Rectal smooth muscle tissue (tissue), 1 donor: ENCODE measurements around the gene WNK1.

Experiments
- H3K27ac ChIP-seq: one replicate; pipeline ENCODE4 v1.7.0; 2013; ENCODE audit warnings: low read depth, low read length, inconsistent platforms
- H3K27me3 ChIP-seq: one replicate; pipeline ENCODE4 v1.7.0; 2013; ENCODE audit warnings: low read length; ENCODE audit not compliant: control insufficient read depth, insufficient read depth
- H3K36me3 ChIP-seq: one replicate; pipeline ENCODE4 v1.7.0; 2013; ENCODE audit warnings: low read length; ENCODE audit not compliant: control insufficient read depth, insufficient read depth
- H3K4me1 ChIP-seq: one replicate; pipeline ENCODE4 v1.7.0; 2013; ENCODE audit warnings: low read length; ENCODE audit not compliant: control insufficient read depth, insufficient read depth
- H3K4me3 ChIP-seq: one replicate; pipeline ENCODE4 v1.7.0; 2013; ENCODE audit warnings: low read length
- H3K9ac ChIP-seq: one replicate; pipeline ENCODE4 v1.7.0; 2013; ENCODE audit warnings: low read length

WNK1 gene

GRCh38 chr12:868722-869121 is 116.3 kb downstream of the WNK1 start:
- Histone ChIP-seq H3K27me3 (no peaks in the 10 kb centered on the region), H3K27ac (no peak overlapping the region), H3K4me1 (no peaks in the 10 kb centered on the region), H3K36me3 (peaks cover 14% of the 10 kb centered on the region), H3K4me3 (no peak overlapping the region), H3K9ac (no peak overlapping the region)

GRCh38 chr12:870378-870777 is 118.0 kb downstream of the WNK1 start:
- H3K36me3 ChIP-seq: peaks cover 14% of the 10 kb centered on the region
- no peak overlapping the region for H3K9ac ChIP-seq
- H3K27ac ChIP-seq: no peak overlapping the region
- no peaks in the 10 kb centered on the region for H3K27me3 ChIP-seq
- H3K4me3 ChIP-seq: no peak overlapping the region
- H3K4me1 ChIP-seq: no peaks in the 10 kb centered on the region

GRCh38 chr12:873954-874353 is 121.6 kb downstream of the WNK1 start:
- no peak overlapping the region for H3K27ac ChIP-seq

GRCh38 chr12:879641-880040 is 127.3 kb downstream of the WNK1 start:
- no peak overlapping the region for H3K27ac ChIP-seq
- H3K4me1 ChIP-seq: no peaks in the 10 kb centered on the region
- no peak overlapping the region for H3K9ac ChIP-seq
- H3K36me3 ChIP-seq: peaks cover 26% of the 10 kb centered on the region
- no peak overlapping the region for H3K4me3 ChIP-seq
- no peaks in the 10 kb centered on the region for H3K27me3 ChIP-seq

More at GRCh38 chr12:873954-874353, 121.6 kb downstream of the WNK1 start:
- Histone ChIP-seq H3K27me3 (no peaks in the 10 kb centered on the region), H3K9ac (no peak overlapping the region), H3K36me3 (peaks cover 4% of the 10 kb centered on the region), H3K4me1 (no peaks in the 10 kb centered on the region), H3K4me3 (no peak overlapping the region)

GRCh38 chr12:880656-881055 is 128.3 kb downstream of the WNK1 start:
- no peak overlapping the region for H3K27ac ChIP-seq
- no peaks in the 10 kb centered on the region for H3K4me1 ChIP-seq
- H3K9ac ChIP-seq: no peak overlapping the region
- peaks cover 35% of the 10 kb centered on the region for H3K36me3 ChIP-seq
- no peak overlapping the region for H3K4me3 ChIP-seq
- no peaks in the 10 kb centered on the region for H3K27me3 ChIP-seq

GRCh38 chr12:884746-885414 is 132.5 kb downstream of the WNK1 start:
- no peak overlapping the region for H3K27ac ChIP-seq
- peaks cover 43% of the 10 kb centered on the region for H3K36me3 ChIP-seq
- no peak overlapping the region for H3K9ac ChIP-seq
- H3K4me1 ChIP-seq: no peaks in the 10 kb centered on the region
- H3K27me3 ChIP-seq: no peaks in the 10 kb centered on the region
- H3K4me3 ChIP-seq: no peak overlapping the region

- H3K9ac ChIP-seq: no peak overlapping the region
- H3K4me3 ChIP-seq: no peak overlapping the region
- H3K27me3 ChIP-seq: no peaks in the 10 kb centered on the region
- no peaks in the 10 kb centered on the region for H3K4me1 ChIP-seq
- H3K27ac ChIP-seq: no peak overlapping the region
- H3K36me3 ChIP-seq: peaks cover 39% of the 10 kb centered on the region
These were observed 133.3 kb downstream of the WNK1 start for GRCh38 chr12:885701-886100.

GRCh38 chr12:886206-886605 is 133.8 kb downstream of the WNK1 start:
- H3K9ac ChIP-seq: no peak overlapping the region
- H3K27me3 ChIP-seq: no peaks in the 10 kb centered on the region
- H3K36me3 ChIP-seq: peaks cover 34% of the 10 kb centered on the region
- no peak overlapping the region for H3K27ac ChIP-seq
- no peaks in the 10 kb centered on the region for H3K4me1 ChIP-seq
- no peak overlapping the region for H3K4me3 ChIP-seq

GRCh38 chr12:894226-894625 is 141.8 kb downstream of the WNK1 start:
- Histone ChIP-seq H3K36me3 (peaks cover 19% of the 10 kb centered on the region), H3K27me3 (no peaks in the 10 kb centered on the region), H3K27ac (no peak overlapping the region), H3K4me3 (no peak overlapping the region), H3K9ac (no peak overlapping the region), H3K4me1 (no peaks in the 10 kb centered on the region)

- no peaks in the 10 kb centered on the region for H3K4me1 ChIP-seq
- H3K9ac ChIP-seq: no peak overlapping the region
- no peaks in the 10 kb centered on the region for H3K27me3 ChIP-seq
- H3K27ac ChIP-seq: no peak overlapping the region
- no peak overlapping the region for H3K4me3 ChIP-seq
- H3K36me3 ChIP-seq: peaks cover 27% of the 10 kb centered on the region
These were observed 143.7 kb downstream of the WNK1 start for GRCh38 chr12:896031-896430.

- H3K4me1 ChIP-seq: no peaks in the 10 kb centered on the region
- no peak overlapping the region for H3K27ac ChIP-seq
- H3K36me3 ChIP-seq: peaks cover 37% of the 10 kb centered on the region
- no peak overlapping the region for H3K4me3 ChIP-seq
- H3K9ac ChIP-seq: no peak overlapping the region
- no peaks in the 10 kb centered on the region for H3K27me3 ChIP-seq
These were observed 145.0 kb downstream of the WNK1 start for GRCh38 chr12:897386-897785.

GRCh38 chr12:902581-902980 is 150.2 kb downstream of the WNK1 start:
- Histone ChIP-seq H3K4me1 (no peaks in the 10 kb centered on the region), H3K27ac (no peak overlapping the region), H3K27me3 (no peaks in the 10 kb centered on the region), H3K9ac (no peak overlapping the region), H3K36me3 (peaks cover 48% of the 10 kb centered on the region), H3K4me3 (no peak overlapping the region)

- no peaks in the 10 kb centered on the region for H3K4me1 ChIP-seq
- no peak overlapping the region for H3K9ac ChIP-seq
- H3K27me3 ChIP-seq: no peaks in the 10 kb centered on the region
- H3K4me3 ChIP-seq: no peak overlapping the region
- peaks cover 48% of the 10 kb centered on the region for H3K36me3 ChIP-seq
- H3K27ac ChIP-seq: no peak overlapping the region
These were observed 150.7 kb downstream of the WNK1 start for GRCh38 chr12:903055-903454.
